NCI-H2227 (cell line): ENCODE results near the gene KCNAB2.
"Not testable (repeated sequence)": the region's sequence is repeated elsewhere in the genome, so short reads cannot be mapped to it uniquely, and the experiment has no call there.

Source experiments
- DNase-seq: peaks from one replicate; lab custom pipeline; 2025; ENCODE audit not compliant: unreplicated experiment; lab: John Stamatoyannopoulos, UW

KCNAB2 gene

DNA sequence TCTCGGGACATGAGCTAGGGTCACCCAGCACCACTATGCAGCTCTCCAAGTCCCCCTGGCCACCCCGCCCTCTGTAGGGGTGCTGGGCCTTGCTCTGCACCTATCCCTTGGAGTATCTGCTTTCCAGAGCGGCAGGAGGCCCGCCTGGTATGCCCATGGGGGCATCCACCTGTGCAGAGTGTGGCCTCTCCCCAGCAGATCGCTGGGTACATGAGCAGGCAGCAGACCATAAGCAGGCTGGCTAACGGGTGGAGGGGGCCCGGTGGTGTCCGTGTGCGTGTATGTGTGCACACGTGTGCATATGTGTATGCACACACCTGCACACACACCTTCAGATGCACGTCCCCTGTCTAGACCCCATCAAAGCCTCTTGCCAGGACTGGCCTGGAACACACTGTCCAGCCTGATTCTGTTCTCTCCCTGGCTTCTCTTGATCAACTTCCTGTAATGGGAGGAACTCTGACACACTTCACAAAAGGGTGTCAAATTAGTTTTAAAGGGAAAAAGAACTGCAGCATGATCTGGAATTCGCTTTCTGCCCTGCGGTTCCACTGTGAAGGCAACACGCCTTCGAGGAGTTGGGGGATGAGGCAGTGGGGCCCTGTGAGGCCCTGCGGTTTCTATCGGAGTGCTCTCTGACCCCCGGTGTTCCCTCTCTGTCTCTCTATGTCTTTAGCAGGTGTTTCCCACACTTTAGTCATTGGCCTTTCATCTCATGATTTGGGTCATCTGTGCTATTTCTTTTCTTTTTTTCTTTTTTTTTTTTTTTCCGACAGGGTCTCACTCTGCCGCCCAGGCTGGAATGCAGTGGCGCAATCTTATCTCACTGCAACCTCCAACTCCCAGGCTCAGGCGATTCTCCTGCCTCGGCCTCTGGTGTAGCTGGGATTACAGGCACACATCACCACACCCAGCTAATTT is 36.3 kb upstream of the KCNAB2 start:
- no peak for DNase-seq

- no peak for DNase-seq
Measured at GRCh38 chr1:6010554-6010953, 35.1 kb upstream of the KCNAB2 start.

- DNase-seq = no peak
Measured at GRCh38 chr1:6011161-6011945, 34.3 kb upstream of the KCNAB2 start.

DNA sequence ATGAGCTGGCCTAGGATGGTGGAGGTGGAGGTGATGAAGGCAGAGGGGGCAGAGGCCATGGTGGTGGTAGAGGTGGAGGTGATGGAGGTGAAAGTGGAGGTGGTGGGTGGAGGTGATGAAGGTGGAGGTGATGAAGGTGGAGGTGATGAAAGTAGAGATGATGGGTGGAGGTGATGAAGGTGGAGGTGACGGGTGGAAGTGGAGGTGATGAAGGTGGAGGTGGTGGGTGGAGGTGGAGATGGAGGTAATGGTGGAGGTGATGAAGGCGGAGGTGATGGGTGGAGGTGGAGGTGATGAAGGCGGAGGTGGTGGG is 33.8 kb upstream of the KCNAB2 start:
- DNase-seq = no peak

DNA sequence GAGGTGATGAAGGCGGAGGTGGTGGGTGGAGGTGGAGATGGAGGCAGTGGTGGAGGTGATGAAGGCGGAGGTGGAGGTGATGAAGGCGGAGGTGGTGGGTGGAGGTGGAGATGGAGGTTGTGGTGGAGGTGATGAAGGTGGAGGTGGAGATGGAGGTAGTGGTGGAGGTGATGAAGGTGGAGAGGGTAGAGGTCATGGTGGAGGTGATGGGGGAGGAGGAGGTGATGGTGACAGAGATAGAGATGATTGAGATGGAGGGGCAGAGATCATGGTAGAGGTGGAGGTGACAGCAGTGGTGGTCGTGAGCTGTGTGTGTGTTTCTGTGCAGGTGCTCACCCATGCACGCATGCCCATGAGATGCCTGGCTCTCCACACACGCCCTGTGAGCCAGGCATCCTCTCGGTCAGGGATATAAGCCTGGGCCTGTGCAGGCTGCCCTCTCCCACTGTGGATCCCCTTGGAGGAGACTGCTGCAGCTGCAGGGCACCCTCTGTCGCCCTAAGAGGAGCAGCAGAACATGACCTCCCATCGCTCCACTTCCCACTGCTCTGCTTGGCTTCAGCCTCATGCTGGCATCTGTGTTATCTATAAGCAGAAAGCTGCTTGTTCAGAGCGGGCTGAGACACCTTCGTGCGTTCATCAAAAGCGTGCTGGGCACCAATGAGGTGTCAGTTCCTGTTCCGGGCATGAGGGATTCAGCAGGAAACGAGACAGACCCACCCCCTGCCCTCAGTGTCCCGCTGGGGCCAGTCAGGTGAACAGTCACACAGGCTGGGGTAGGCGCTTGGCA is 33.0 kb upstream of the KCNAB2 start:
- DNase-seq = no peak

DNA sequence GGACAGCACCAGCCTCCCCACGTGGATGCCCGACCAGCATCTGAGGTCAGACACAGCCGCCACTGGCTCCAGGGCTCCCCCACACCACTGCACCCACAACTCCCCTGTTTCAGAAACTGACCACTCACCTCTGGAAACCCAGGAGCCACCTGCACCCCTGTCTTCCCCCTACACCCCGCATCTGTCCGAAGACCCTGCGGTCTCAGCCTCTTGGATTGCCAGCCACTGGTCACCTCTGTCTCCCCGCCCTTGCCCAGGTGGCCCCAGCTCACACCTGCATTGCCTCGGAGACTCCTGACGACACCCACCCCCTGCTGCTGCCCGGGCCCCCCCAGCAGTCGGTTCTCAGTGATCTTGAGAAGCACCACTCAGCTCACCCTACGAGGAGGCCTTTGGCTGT is 32.2 kb upstream of the KCNAB2 start:
- DNase-seq = no peak

DNA sequence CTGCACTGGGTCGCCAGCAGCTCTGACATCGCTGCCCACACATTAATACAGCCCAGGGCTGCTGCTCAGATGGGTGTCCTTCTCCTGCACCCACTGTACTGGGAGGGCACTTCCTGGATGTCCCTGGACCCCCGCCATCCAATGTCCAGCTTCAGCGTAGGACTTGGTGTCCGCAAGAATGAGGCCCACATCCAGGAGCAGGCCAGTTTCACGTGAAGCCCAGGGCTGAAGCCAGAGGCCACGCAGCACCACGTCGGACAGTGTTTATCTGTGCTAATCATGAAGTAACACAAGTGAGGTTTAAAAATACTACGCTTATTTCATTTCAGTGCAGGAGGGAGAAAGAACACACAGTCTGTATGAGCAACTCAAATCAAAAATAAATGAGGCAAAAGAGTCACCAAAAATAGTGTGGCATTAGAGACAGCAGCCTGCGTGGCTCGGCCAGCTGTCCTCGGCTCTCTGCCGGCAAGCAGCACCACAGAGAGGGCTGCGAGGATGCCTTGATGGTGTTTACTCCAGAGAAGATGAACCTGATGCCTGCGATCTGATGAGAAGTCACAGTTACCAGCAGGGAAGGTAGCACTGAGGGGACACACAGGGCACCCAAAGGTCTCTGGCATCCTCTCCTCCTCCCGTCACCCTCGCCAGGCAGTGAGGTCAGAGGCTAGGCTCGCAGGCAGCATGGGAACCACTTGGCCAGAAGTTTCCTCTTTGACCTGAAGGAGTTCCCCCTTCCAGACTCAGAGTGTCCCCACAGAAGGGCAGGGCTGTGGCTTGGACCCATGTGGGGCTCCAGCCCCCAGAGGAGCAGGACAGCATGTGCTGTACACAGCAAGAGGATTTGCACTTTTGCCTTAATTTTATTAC is 31.3 kb upstream of the KCNAB2 start:
- DNase-seq = no peak

DNA sequence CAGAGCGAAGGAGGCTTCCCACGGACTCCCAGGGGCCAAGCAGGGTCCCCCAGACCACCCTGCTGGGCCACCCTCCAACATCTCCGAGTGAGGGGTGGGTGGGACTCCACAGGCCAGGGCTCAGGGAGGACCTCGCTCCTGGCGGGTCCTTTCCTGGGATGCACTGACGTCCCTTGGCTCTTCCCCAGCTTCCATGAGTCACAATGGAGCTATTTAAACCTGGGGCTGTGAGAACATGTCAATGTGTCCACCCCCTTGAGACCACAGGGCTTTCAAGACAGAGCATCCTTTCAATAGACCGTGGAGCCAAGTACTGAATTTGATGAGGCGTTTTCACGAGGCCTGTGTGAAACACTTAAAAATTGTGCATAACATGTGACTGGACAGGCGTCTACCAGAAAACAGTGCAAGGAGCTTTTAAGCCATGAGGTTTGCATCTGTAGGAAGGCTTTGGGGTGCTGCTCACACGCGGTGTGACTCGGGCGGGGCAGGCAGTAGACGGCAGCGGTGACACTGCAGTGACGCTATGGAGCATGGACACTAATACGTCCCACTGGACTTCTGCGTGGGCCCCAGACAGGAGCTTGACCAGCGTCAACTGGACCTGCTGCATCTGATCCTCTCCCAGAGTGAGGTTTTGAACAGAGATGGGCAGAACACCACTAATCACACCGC is 29.4 kb upstream of the KCNAB2 start:
- DNase-seq = no peak

DNA sequence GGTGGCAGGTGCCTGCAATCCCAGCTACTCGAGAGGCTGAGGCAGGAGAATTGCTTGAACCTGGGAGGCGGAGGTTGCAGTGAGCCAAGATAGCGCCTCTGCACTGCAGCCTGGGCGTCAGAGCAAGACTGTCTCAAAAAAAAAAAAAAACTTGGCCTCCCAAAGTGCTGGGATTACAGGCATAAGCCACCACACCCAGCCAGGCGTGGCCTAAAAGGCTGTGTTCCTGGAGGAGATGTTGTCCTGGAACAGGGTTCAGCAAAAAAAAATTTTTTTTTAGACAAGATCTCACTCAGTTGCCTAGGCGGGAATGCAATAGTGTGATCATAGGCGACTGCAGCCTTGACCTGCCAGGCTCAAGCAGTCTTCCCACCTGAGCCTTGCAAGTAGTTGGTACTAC is 28.0 kb upstream of the KCNAB2 start:
- not testable (repeated sequence) for DNase-seq

DNA sequence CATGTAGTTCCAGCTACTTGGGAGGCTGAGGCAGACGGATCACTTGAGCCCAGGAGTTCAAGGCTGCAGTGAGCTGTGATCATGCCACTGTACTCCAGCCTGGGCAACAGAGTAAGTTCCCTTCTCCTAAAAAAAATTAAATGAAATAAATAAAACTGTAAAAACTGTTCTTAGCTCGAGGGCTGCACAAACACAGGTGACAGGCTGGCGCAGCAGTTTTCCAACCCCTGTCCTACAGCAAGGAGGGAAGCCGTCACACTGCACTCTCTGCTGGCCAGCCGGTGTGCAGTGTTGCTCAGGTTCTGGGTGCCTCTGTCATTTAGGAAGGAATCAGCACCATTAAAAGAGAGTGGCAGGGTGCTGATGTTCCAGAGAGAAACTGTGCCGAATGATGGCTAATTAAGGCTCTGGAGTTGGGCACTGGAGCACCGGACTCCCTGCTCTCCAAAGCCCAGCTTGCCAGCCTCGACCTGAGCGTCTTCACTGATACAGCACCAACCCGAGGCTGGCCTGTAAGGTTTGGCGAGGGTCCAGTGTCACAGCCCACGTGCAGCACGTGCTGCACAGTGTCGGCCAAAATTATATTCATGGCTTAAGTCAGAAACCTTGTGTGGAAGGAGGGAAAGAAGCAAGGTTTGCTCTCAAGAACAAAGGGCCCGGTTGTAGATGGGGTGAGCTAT is 26.4 kb upstream of the KCNAB2 start:
- no peak for DNase-seq

DNA sequence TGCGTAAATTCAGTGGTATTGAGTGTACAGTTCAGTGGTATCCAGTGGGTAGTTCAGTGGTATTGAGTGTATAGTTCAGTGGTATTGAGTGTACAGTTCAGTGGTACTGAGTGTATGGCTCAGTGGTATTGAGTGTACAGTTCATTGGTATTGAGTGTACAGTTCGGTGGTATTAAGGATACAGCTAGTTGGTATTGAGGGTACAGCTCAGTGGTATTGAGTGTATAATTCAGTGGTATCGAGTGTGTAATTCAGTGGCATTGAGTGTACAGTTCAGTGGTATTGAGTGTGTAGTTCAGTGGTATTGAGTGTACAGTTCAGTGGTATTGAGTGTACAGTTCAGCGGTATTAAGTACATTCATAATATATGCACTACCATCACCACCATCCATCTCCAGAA is 23.5 kb upstream of the KCNAB2 start:
- no peak for DNase-seq

GRCh38 chr1:6023346-6023745 is 22.3 kb upstream of the KCNAB2 start:
- DNase-seq = no peak

DNA sequence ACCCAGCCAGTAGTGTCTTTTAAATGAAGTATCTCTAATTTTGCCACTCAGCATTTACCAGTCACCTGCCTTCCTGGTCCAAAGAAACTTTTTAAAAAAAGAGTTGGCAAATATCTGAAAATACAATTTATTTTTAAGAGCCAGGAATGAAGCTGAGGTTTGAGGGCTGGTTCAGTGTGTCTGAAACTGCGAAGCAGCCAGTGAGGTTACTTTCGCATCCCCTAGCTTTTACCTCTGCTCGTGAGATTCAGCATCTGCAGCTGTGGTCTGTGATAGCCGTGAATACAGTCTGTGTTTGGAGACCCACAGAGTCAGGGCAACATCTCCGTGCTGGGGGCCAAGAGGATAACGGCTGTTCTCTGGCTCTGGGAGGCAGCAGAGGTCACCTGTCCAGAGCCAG is 21.3 kb upstream of the KCNAB2 start:
- DNase-seq = no peak

- DNase-seq = no peak
Measured at GRCh38 chr1:6025269-6026094, 20.2 kb upstream of the KCNAB2 start.

- no peak for DNase-seq
Measured at GRCh38 chr1:6026095-6026809, 19.4 kb upstream of the KCNAB2 start.

- DNase-seq = no peak
Measured at GRCh38 chr1:6027591-6027990, 18.1 kb upstream of the KCNAB2 start.

- DNase-seq = no peak
Measured at GRCh38 chr1:6028042-6028850, 17.4 kb upstream of the KCNAB2 start.
